GM19035 (cell line): Measurements from ENCODE around the gene GPR161.
A peak's percentile ranks its signal among the peaks of the same experiment; 100 is the strongest.
"Not testable (repeated sequence)": the region's sequence is repeated elsewhere in the genome, so short reads cannot be mapped to it uniquely, and the experiment has no call there.

Source experiments
- ATAC-seq: cut with Tn5 transposase; IDR thresholded peaks from one replicate; pipeline ENCODE4 v1.9.1; 2021; ENCODE audit not compliant: unreplicated experiment

The GPR161 gene

GRCh38 chr1:168136709-168137514 is at the start of gene GPR161:
Gene GPR161, minus strand, starts transcription at chr1:168136930. Its CDS starts 32,080 bp downstream, at chr1:168104850.
- ATAC-seq = no peak

GRCh38 chr1:168181063-168181720 is 44.5 kb upstream of the GPR161 start:
- not testable (repeated sequence) for ATAC-seq

- ATAC-seq = no peak
These were observed 43.4 kb upstream of the GPR161 start for GRCh38 chr1:168180148-168180524.

GRCh38 chr1:168179438-168180147 is 42.9 kb upstream of the GPR161 start:
- ATAC-seq = no peak

- ATAC-seq = peak; percentile 92
These were observed 42.1 kb upstream of the GPR161 start, which contains the start of gene TIPRL for GRCh38 chr1:168178638-168179437. Gene TIPRL, plus strand, starts transcription at chr1:168178962. Its CDS starts 116 bp downstream, at chr1:168179078.

GRCh38 chr1:168178227-168178637 is 41.5 kb upstream of the GPR161 start:
- ATAC-seq = no peak

- no peak for ATAC-seq
These were observed 35.7 kb upstream of the GPR161 start for GRCh38 chr1:168172250-168172915.

- no peak for ATAC-seq
These were observed 34.1 kb upstream of the GPR161 start for GRCh38 chr1:168170564-168171508.

- no peak for ATAC-seq
These were observed 31.1 kb upstream of the GPR161 start for GRCh38 chr1:168167806-168168205.

- ATAC-seq = no peak
These were observed 28.0 kb upstream of the GPR161 start for GRCh38 chr1:168164771-168165170.

- ATAC-seq = no peak
These were observed 26.9 kb upstream of the GPR161 start for GRCh38 chr1:168163670-168164069.

GRCh38 chr1:168161459-168161858 is 24.7 kb upstream of the GPR161 start:
- ATAC-seq = no peak

- no peak for ATAC-seq
These were observed 23.2 kb upstream of the GPR161 start for GRCh38 chr1:168159979-168160378.

GRCh38 chr1:168159251-168159650 is 22.5 kb upstream of the GPR161 start:
- no peak for ATAC-seq

GRCh38 chr1:168157638-168158037 is 20.9 kb upstream of the GPR161 start:
- ATAC-seq = no peak

- ATAC-seq = no peak
These were observed 19.2 kb upstream of the GPR161 start for GRCh38 chr1:168155910-168156309.

GRCh38 chr1:168154707-168155106 is 18.0 kb upstream of the GPR161 start:
- not testable (repeated sequence) for ATAC-seq

GRCh38 chr1:168151935-168152334 is 15.2 kb upstream of the GPR161 start:
- ATAC-seq = no peak

GRCh38 chr1:168150283-168150682 is 13.6 kb upstream of the GPR161 start:
- ATAC-seq = no peak
